ENCODE measurements around the gene CAMKK1. TPM values are rescaled to one million over a fixed set of nuclear protein-coding genes. Genes with fewer than 3 reads are reported as not detected.

The CAMKK1 gene
- total RNA-seq, 1 experiment from 2014 or later: 1.7 TPM

- no peak overlapping the region for H3K27ac Mint-ChIP-seq (ENCODE audit: unreplicated experiment)
- no peaks in the 10 kb centered on the region for H3K27me3 Mint-ChIP-seq (ENCODE audit: unreplicated experiment)
- intact Hi-C loops (cut with micrococcal nuclease; ENCODE audit: unreplicated experiment): no loop called here
- H3K9me3 Mint-ChIP-seq (ENCODE audit: low read depth, unreplicated experiment): no peaks in the 10 kb centered on the region
- H3K4me3 Mint-ChIP-seq (ENCODE audit: low read depth, unreplicated experiment): no peak overlapping the region
- no peaks in the 10 kb centered on the region for H3K36me3 Mint-ChIP-seq (ENCODE audit: insufficient read depth, unreplicated experiment)
- no TSS peak for BruUV-seq (replicated peaks)
- DNase-seq: no peak
- H3K4me1 Mint-ChIP-seq (ENCODE audit: low read depth, unreplicated experiment): no peaks in the 10 kb centered on the region
- CTCF ChIA-PET: interaction anchor here (1.0 kb wide), 1 partner anchor 78 kb away, joined by 4 read pairs; no protein-coding TSS in a partner anchor
- TF ChIP-seq CTCF (IDR thresholded peaks at IDR 0.05; ENCODE audit: unreplicated experiment): no peak
Measured at GRCh38 chr17:3815925-3816324, 76.9 kb downstream of the CAMKK1 start.

- DNase-seq: no peak
- no peak for TF ChIP-seq CTCF (IDR thresholded peaks at IDR 0.05; ENCODE audit: unreplicated experiment)
- no peak overlapping the region for H3K27ac Mint-ChIP-seq (ENCODE audit: unreplicated experiment)
- no TSS peak for BruUV-seq (replicated peaks)
- intact Hi-C loops (cut with micrococcal nuclease; ENCODE audit: unreplicated experiment): no loop called here
- H3K4me3 Mint-ChIP-seq (ENCODE audit: low read depth, unreplicated experiment): no peak overlapping the region
- H3K36me3 Mint-ChIP-seq (ENCODE audit: insufficient read depth, unreplicated experiment): no peaks in the 10 kb centered on the region
- no peaks in the 10 kb centered on the region for H3K27me3 Mint-ChIP-seq (ENCODE audit: unreplicated experiment)
- H3K4me1 Mint-ChIP-seq (ENCODE audit: low read depth, unreplicated experiment): no peaks in the 10 kb centered on the region
- no peaks in the 10 kb centered on the region for H3K9me3 Mint-ChIP-seq (ENCODE audit: low read depth, unreplicated experiment)
- CTCF ChIA-PET: no interaction called here
Measured at GRCh38 chr17:3815122-3815521, 77.7 kb downstream of the CAMKK1 start.

- no peaks in the 10 kb centered on the region for H3K27me3 Mint-ChIP-seq (ENCODE audit: unreplicated experiment)
- H3K36me3 Mint-ChIP-seq (ENCODE audit: insufficient read depth, unreplicated experiment): peaks cover 5% of the 10 kb centered on the region
- no peaks in the 10 kb centered on the region for H3K4me1 Mint-ChIP-seq (ENCODE audit: low read depth, unreplicated experiment)
- no TSS peak for BruUV-seq (replicated peaks)
- no peak for DNase-seq
- no peaks in the 10 kb centered on the region for H3K9me3 Mint-ChIP-seq (ENCODE audit: low read depth, unreplicated experiment)
- CTCF ChIA-PET: no interaction called here
- TF ChIP-seq CTCF (IDR thresholded peaks at IDR 0.05; ENCODE audit: unreplicated experiment): no peak
- no peak overlapping the region for H3K4me3 Mint-ChIP-seq (ENCODE audit: low read depth, unreplicated experiment)
- intact Hi-C loops (cut with micrococcal nuclease; ENCODE audit: unreplicated experiment): no loop called here
- no peak overlapping the region for H3K27ac Mint-ChIP-seq (ENCODE audit: unreplicated experiment)
Measured at GRCh38 chr17:3814361-3814760, 78.5 kb downstream of the CAMKK1 start.

GRCh38 chr17:3813171-3813570 is 79.7 kb downstream of the CAMKK1 start:
- no peak overlapping the region for H3K4me3 Mint-ChIP-seq (ENCODE audit: low read depth, unreplicated experiment)
- peaks cover 9% of the 10 kb centered on the region for H3K36me3 Mint-ChIP-seq (ENCODE audit: insufficient read depth, unreplicated experiment)
- intact Hi-C loops (cut with micrococcal nuclease; ENCODE audit: unreplicated experiment): no loop called here
- DNase-seq: no peak
- TF ChIP-seq CTCF (IDR thresholded peaks at IDR 0.05; ENCODE audit: unreplicated experiment): no peak
- H3K27ac Mint-ChIP-seq (ENCODE audit: unreplicated experiment): no peak overlapping the region
- no peaks in the 10 kb centered on the region for H3K9me3 Mint-ChIP-seq (ENCODE audit: low read depth, unreplicated experiment)
- CTCF ChIA-PET: no interaction called here
- BruUV-seq (replicated peaks): no TSS peak
- no peaks in the 10 kb centered on the region for H3K27me3 Mint-ChIP-seq (ENCODE audit: unreplicated experiment)
- H3K4me1 Mint-ChIP-seq (ENCODE audit: low read depth, unreplicated experiment): no peaks in the 10 kb centered on the region
